ENCODE measurements around the gene NR6A1.
"Not testable (repeated sequence)": the region's sequence is repeated elsewhere in the genome, so short reads cannot be mapped to it uniquely, and the experiment has no call there.

Gene NR6A1

DNA sequence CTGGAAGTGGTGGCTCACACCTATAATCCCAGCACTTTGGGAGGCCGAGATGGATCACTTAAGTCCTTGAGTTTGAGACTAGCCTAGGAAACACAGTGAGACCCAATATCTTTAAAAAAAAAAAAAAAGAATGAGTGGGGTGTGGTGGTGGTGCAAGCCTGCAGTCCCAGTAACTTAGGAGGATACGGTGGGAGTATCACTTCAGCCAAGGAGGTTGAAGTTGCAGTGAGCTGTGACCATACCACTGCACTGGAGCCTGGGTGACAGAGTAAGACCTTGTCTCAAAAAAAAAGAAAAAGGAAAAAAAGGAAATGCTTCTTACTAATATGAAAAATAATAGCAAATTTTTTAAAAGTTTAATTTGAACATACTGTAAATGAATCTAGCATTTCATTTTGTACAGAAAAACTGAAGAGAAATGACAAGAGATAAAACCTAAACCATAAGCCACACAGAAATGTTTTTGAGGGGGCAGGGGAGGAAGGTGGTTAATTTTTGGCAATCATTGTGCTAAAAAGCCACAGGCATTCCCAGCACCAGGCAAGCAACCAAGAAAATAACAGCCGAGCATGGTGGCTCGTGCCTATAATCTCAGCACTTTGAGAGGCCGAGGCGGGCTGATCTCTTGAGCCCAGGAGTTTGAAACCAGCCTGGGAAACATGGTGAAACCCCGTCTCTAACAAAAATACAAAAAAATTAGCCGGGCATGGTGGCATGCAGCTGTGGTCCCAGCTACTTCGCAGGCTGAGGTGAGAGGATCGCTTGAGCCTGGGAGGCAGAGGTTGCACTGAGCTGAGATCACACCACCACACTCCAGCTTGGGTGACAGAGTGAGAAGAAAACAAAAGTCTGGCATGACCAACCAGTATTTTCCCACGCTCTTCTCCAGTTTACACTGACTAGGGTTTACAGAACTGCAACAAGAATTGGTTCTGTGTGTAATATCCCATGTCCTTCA is 149.5 kb downstream of the NR6A1 start:
- no peak for DNase-seq (ENCODE audit: extremely low read depth, low read depth)

DNA sequence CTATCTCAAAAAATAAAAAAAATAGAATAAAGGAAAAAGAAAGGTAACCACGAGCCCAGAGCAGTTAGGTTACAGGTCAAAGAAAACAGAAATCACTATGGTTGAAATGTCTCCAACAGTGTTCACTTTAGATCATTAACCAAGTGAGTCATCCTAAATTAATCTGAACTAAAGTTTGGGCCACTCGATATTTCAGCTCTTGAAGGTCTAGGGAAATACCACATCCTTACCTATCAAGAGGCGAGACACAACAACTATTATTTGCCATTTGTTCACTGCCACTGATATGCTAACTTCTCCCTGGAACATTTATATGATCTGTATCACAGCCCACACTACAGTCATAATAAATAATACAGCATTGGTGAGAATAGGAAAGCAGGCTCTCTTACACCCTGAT is 152.6 kb downstream of the NR6A1 start:
- DNase-seq (ENCODE audit: extremely low read depth, low read depth) = no peak
- TF ChIP-seq, protein P1, sequence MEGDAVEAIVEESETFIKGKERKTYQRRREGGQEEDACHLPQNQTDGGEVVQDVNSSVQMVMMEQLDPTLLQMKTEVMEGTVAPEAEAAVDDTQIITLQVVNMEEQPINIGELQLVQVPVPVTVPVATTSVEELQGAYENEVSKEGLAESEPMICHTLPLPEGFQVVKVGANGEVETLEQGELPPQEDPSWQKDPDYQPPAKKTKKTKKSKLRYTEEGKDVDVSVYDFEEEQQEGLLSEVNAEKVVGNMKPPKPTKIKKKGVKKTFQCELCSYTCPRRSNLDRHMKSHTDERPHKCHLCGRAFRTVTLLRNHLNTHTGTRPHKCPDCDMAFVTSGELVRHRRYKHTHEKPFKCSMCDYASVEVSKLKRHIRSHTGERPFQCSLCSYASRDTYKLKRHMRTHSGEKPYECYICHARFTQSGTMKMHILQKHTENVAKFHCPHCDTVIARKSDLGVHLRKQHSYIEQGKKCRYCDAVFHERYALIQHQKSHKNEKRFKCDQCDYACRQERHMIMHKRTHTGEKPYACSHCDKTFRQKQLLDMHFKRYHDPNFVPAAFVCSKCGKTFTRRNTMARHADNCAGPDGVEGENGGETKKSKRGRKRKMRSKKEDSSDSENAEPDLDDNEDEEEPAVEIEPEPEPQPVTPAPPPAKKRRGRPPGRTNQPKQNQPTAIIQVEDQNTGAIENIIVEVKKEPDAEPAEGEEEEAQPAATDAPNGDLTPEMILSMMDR (IDR thresholded peaks at IDR 0.05; ENCODE audit: low read depth, low read length) = no peak

More for the DNA sequence above, 149.5 kb downstream of the NR6A1 start:
- TF ChIP-seq, protein P1 (IDR thresholded peaks at IDR 0.05; ENCODE audit: low read depth, low read length) = no peak

- TF ChIP-seq, protein P1 (IDR thresholded peaks at IDR 0.05; ENCODE audit: low read depth, low read length) = peak; percentile 96
Measured at GRCh38 chr9:124617477-124618141, 153.5 kb downstream of the NR6A1 start.

GRCh38 chr9:124616961-124617360 is 154.2 kb downstream of the NR6A1 start:
- TF ChIP-seq, protein P1 (IDR thresholded peaks at IDR 0.05; ENCODE audit: low read depth, low read length) = no peak
- DNase-seq (ENCODE audit: extremely low read depth, low read depth) = no peak

More at GRCh38 chr9:124617477-124618141, 153.5 kb downstream of the NR6A1 start:
- DNase-seq (ENCODE audit: extremely low read depth, low read depth) = peak; percentile 50

GRCh38 chr9:124615840-124616239 is 155.3 kb downstream of the NR6A1 start:
- DNase-seq (ENCODE audit: extremely low read depth, low read depth) = not testable (repeated sequence)

- TF ChIP-seq, protein P1 (IDR thresholded peaks at IDR 0.05; ENCODE audit: low read depth, low read length) = no peak
- no peak for DNase-seq (ENCODE audit: extremely low read depth, low read depth)
Measured at GRCh38 chr9:124615100-124615742, 155.9 kb downstream of the NR6A1 start.

GRCh38 chr9:124613849-124614248 is 157.3 kb downstream of the NR6A1 start:
- no peak for DNase-seq (ENCODE audit: extremely low read depth, low read depth)

More at GRCh38 chr9:124613849-124614248, 157.3 kb downstream of the NR6A1 start:
- TF ChIP-seq, protein P1 (IDR thresholded peaks at IDR 0.05; ENCODE audit: low read depth, low read length) = no peak
